Ovary (tissue), 9 donors: ENCODE results near the gene CHST6. TPM values are rescaled to one million over a fixed set of nuclear protein-coding genes. Genes with fewer than 3 reads are reported as not detected.

Experiments used
- DNase-seq, 5 donors: peaks; one replicate each; pipeline ENCODE4 v3.0.0-alpha.2; 2019 to 2020
- H3K27ac ChIP-seq, 2 donors: fragments of 200-600 bp; one replicate each; pipeline versions ENCODE4 v1.5.1 to v1.8.0; 2019 to 2022
- H3K27me3 ChIP-seq: fragments of 200-600 bp; one replicate; pipeline ENCODE4 v1.8.0; 2022
- H3K36me3 ChIP-seq: fragments of 200-600 bp; sonication (generic); one replicate; pipeline ENCODE4 v1.5.1; 2019
- H3K4me1 ChIP-seq: one replicate; pipeline ENCODE4 v1.8.1; 2013; ENCODE audit warnings: mild to moderate bottlenecking, moderate library complexity; ENCODE audit not compliant: insufficient read depth
- H3K4me3 ChIP-seq: fragments of 200-600 bp; sonication (generic); one replicate; pipeline ENCODE4 v1.5.1; 2017
- H3K9me3 ChIP-seq, 2 donors: fragments of 200-600 bp in 1 of 2; sonication (generic) in 1 of 2; one replicate each; pipeline versions ENCODE4 v1.5.1 to v1.8.1; 2013 to 2019; ENCODE audit warnings: mild to moderate bottlenecking in 1 of 2, moderate library complexity in 1 of 2
- EP300 ChIP-seq: sonication (generic); formaldehyde crosslinking; IDR thresholded peaks from one replicate; pipeline ENCODE4 v1.6.1; 2017; ENCODE audit warnings: antibody characterized with exemption
- POLR2A ChIP-seq: fragments of 450-650 bp; IDR thresholded peaks from one replicate; pipeline ENCODE4 v1.6.1; 2017; ENCODE audit warnings: antibody characterized with exemption, mild to moderate bottlenecking, moderate library complexity
- WGBS, 3 donors: extraction: QIAGEN DNeasy Blood & Tissue Kit in 1 of 3; methylation state at CpG; one replicate each; pipeline versions ENCODE4 v1.1.5 to v1.1.7; 2013 to 2017; 5-methylcytosine and 5-hydroxymethylcytosine counted together
- intact Hi-C, 4 donors: fragments of 100-400 bp; cut with DNase I; formaldehyde crosslinking; loops; one replicate each; pipeline versions ENCODE4 v1.11.0 to v1.15.1; 2022 to 2023
- polyA plus RNA-seq, 2 donors: library from polyadenylated mRNA; stranded (reverse); fragments of 200-250 nt in 1 of 2; fragments of 350-450 nt in 1 of 2; fragmentation: Illumina TruSeq in 1 of 2; extraction: RNeasy Lipid Tissue Mini Kit (QIAGEN cat#74804) in 1 of 2; gene quantifications; one replicate each; pipeline ENCODE4 v1.2.3, GENCODE V29; 2013 to 2014
- total RNA-seq, 7 donors: library from RNA; depleted of rRNA in 2 of 7; stranded (reverse); fragments of >200 nt in 2 of 7; fragmentation: NEBNext Ultra II Directional in 3 of 7; extraction: Animal tissue kit (Norgen Biotek cat#: 25700) in 3 of 7; gene quantifications; one replicate each; pipeline versions ENCODE4 v1.1.0 to v1.2.4, GENCODE V29; 2016 to 2023
- TF ChIP-seq, protein P1 (sequence below), 3 donors: fragments of 450-650 bp in 2 of 3; fragments of 200-600 bp in 1 of 3; IDR thresholded peaks; one replicate each; pipeline versions ENCODE4 v1.5.1 to v1.8.0; 2016 to 2022; ENCODE audit warnings: antibody characterized with exemption in 3 of 3, mild to moderate bottlenecking in 1 of 3
- donor health status: DM: no; HTN: no; CAD: no; lungs with moderate emphysema.
- donor health status: DM: no; HTN: no; CAD: no.
- donor health status: Bipolar disorder and iron deficiency.
- donor health status: DM: yes; HTN: yes; CAD: no.
- donor health status: DM: no; HTN: no; CAD: no.
- donor health status: DM: yes; HTN: yes; CAD: no.

Gene CHST6
- total and polyA plus RNA-seq, 9 donors: 0.04 to 1.4 (median 0.50) TPM

DNA sequence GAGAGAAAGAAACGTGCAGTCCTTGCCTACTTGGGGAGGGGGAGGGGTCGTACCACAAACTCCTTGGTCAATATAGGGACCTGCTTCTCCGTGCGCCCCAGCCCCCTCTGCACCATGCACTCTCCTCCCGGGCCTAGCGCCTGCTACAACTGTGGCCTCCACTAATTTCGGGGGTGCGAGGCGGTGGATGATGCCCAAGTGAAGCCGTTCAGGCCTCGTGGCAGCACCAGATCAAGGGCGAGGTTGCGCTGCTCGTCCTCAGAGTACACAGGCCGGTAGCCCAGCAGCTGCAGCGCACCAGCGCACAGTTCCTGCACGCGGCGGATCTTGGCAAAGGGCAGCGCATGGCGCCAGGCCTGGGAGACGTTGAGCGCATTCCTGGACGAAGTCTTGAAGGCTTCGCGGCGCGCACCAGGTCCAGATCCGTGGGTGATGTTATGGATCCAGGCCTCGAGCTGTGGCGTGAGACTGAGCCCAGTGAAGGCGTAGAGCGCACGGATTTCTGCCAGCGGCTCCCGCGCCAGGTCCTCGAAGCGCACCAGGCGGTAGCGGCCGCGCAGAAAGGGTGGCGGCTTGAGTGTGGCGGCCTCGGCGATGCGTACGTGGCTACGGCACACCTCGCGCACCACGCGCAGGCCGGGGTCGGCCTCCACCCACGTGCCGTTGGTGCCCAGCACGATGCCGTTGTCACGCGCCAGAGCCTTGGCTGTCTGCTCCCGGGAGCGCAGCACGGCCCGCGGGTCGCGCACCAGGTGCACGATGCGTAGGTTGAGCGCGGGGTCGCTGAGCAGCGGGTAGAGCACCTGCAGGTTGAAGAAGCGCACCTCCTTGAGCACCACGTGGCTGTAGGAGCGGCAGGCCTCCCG, 16.5 kb downstream of the CHST6 start:
- Histone ChIP-seq H3K4me1 (no peaks in the 10 kb centered on the region), H3K27me3 (no peaks in the 10 kb centered on the region), H3K9me3 (no peaks in the 10 kb centered on the region), H3K36me3 (no peaks in the 10 kb centered on the region), H3K27ac (no peak overlapping the region), H3K4me3 (no peak overlapping the region)
- DNase-seq: no peak
- TF ChIP-seq EP300 (no peak), POLR2A (no peak)
- TF ChIP-seq, protein P1, sequence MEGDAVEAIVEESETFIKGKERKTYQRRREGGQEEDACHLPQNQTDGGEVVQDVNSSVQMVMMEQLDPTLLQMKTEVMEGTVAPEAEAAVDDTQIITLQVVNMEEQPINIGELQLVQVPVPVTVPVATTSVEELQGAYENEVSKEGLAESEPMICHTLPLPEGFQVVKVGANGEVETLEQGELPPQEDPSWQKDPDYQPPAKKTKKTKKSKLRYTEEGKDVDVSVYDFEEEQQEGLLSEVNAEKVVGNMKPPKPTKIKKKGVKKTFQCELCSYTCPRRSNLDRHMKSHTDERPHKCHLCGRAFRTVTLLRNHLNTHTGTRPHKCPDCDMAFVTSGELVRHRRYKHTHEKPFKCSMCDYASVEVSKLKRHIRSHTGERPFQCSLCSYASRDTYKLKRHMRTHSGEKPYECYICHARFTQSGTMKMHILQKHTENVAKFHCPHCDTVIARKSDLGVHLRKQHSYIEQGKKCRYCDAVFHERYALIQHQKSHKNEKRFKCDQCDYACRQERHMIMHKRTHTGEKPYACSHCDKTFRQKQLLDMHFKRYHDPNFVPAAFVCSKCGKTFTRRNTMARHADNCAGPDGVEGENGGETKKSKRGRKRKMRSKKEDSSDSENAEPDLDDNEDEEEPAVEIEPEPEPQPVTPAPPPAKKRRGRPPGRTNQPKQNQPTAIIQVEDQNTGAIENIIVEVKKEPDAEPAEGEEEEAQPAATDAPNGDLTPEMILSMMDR (IDR thresholded peaks at IDR 0.05): no peak
- 95 to 96% (median 95%) methylated on average over 80 of the region's 80 CpGs for WGBS, 3 donors
- intact Hi-C loops: loop anchor here in 2 of 4 donors (10.0 kb wide), 2 partner anchors 166 to 286 kb away; partner anchors contain the start of genes KARS1 (in 1 of the 2) and TERF2IP (in 1 of the 2)

GRCh38 chr16:75477680-75478473, 17.4 kb downstream of the CHST6 start:
- WGBS, 3 donors: 51 to 61% (median 53%) methylated on average over 4 of the region's 4 CpGs
- no peaks in the 10 kb centered on the region for H3K4me1 ChIP-seq
- H3K9me3 ChIP-seq: no peaks in the 10 kb centered on the region
- intact Hi-C loops: loop anchor here in 2 of 4 donors (10.0 kb wide), 2 partner anchors 167 to 287 kb away; partner anchors contain the start of genes KARS1 (in 1 of the 2) and TERF2IP (in 1 of the 2)
- TF ChIP-seq POLR2A (no peak), EP300 (no peak)
- TF ChIP-seq, protein P1 (IDR thresholded peaks at IDR 0.05): no peak
- no peak overlapping the region for H3K27ac ChIP-seq
- no peaks in the 10 kb centered on the region for H3K36me3 ChIP-seq
- DNase-seq: no peak
- no peaks in the 10 kb centered on the region for H3K27me3 ChIP-seq
- H3K4me3 ChIP-seq: no peak overlapping the region

GRCh38 chr16:75476817-75477216, 18.4 kb downstream of the CHST6 start:
- H3K27ac ChIP-seq: no peak overlapping the region
- 84 to 95% (median 88%) methylated on average over 8 of the region's 8 CpGs for WGBS, 3 donors
- H3K4me3 ChIP-seq: no peak overlapping the region
- H3K4me1 ChIP-seq: no peaks in the 10 kb centered on the region
- H3K36me3 ChIP-seq: no peaks in the 10 kb centered on the region
- TF ChIP-seq EP300 (no peak), POLR2A (no peak)
- TF ChIP-seq, protein P1 (IDR thresholded peaks at IDR 0.05): no peak
- no peaks in the 10 kb centered on the region for H3K9me3 ChIP-seq
- H3K27me3 ChIP-seq: no peaks in the 10 kb centered on the region
- intact Hi-C loops: loop anchor here in 2 of 4 donors (10.0 kb wide), 2 partner anchors 168 to 288 kb away; partner anchors contain the start of genes KARS1 (in 1 of the 2) and TERF2IP (in 1 of the 2)
- no peak for DNase-seq

DNA sequence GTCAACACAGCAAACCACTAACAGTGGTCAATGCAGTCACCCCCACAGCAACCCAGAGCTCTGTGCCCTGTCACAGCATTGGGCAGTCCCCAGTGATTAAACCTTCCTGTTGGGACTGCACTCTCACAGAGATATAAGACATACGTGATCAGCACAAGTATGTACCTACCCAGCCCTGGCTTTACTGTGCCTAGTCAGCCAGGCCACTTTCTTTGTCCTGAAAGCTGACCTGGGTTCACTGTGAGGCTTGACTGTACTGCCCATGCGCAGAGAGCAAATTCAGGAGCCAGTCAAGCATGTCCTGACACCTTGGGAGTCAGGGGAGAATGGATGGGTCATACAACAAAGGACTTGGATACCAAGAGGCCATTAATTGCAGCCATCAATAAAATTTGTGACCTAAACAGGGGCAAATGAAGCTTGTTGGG, 19.8 kb downstream of the CHST6 start:
- intact Hi-C loops: loop anchor here in 2 of 4 donors (10.0 kb wide), 2 partner anchors 169 to 289 kb away; partner anchors contain the start of genes KARS1 (in 1 of the 2) and TERF2IP (in 1 of the 2)
- TF ChIP-seq EP300 (no peak), POLR2A (no peak)
- TF ChIP-seq, protein P1 (IDR thresholded peaks at IDR 0.05): no peak
- H3K4me3 ChIP-seq: no peak overlapping the region
- H3K36me3 ChIP-seq: no peaks in the 10 kb centered on the region
- no peak overlapping the region for H3K27ac ChIP-seq
- 81 to 85% (median 81%) methylated on average over 2 of the region's 2 CpGs for WGBS, 3 donors
- H3K9me3 ChIP-seq: no peaks in the 10 kb centered on the region
- H3K4me1 ChIP-seq: no peaks in the 10 kb centered on the region
- no peaks in the 10 kb centered on the region for H3K27me3 ChIP-seq
- DNase-seq: no peak
